RWPE1 (cell line): ENCODE data around the gene RAB20.

Source experiments
- CTCF ChIA-PET: fragments of 350-600 bp; sonication (Branson Sonifier 250); formaldehyde crosslinking; extraction: SDS; loops from one replicate; lab custom pipeline; 2021; lab: Yijun Ruan, JAX
- POLR2A ChIA-PET: fragments of 400-600 bp; formaldehyde crosslinking; extraction: SDS; loops from one replicate; lab custom pipeline; 2020; ENCODE audit warnings: antibody characterized with exemption; ENCODE audit not compliant: low non-redundant PET; lab: Yijun Ruan, JAX
- DNase-seq: peaks from one replicate; pipeline ENCODE4 v3.0.0; 2012; ENCODE audit warnings: low spot score
- H3K27ac ChIP-seq: fragments of 450-650 bp; 2 replicates; pipeline ENCODE4 v1.5.1; 2017
- CTCF ChIP-seq: fragments of 450-650 bp; conservative IDR thresholded peaks from 2 replicates; pipeline ENCODE4 v1.5.1; 2017; ENCODE audit warnings: low read depth, mild to moderate bottlenecking

RAB20 gene

GRCh38 chr13:110509971-110510786 is 51.3 kb downstream of the RAB20 start:
- ChIA-PET CTCF (no interaction called here), POLR2A (no interaction called here)
- no peak for DNase-seq
- no peak for TF ChIP-seq CTCF
- peak overlapping the region; percentile 8; the same call in 1 of the 2 replicates for H3K27ac ChIP-seq

GRCh38 chr13:110509478-110509926 is 52.0 kb downstream of the RAB20 start:
- no peak for TF ChIP-seq CTCF
- ChIA-PET POLR2A (no interaction called here), CTCF (no interaction called here)
- no peak for DNase-seq
- H3K27ac ChIP-seq: no peak overlapping the region

GRCh38 chr13:110507678-110508381 is 53.7 kb downstream of the RAB20 start:
- CTCF ChIA-PET: interaction anchor here (0.7 kb wide), 1 partner anchor 79 kb away, joined by 4 read pairs; no protein-coding TSS in a partner anchor
- peak; percentile 14 for DNase-seq
- TF ChIP-seq CTCF: no peak
- POLR2A ChIA-PET: no interaction called here
- H3K27ac ChIP-seq: peak overlapping the region; percentile 63

GRCh38 chr13:110506859-110507566 is 54.5 kb downstream of the RAB20 start:
- peak; percentile 41 for DNase-seq
- POLR2A ChIA-PET: no interaction called here
- peak overlapping the region; percentile 63 for H3K27ac ChIP-seq
- TF ChIP-seq CTCF: no peak
- CTCF ChIA-PET: no interaction called here

- no peak for DNase-seq
- no peak for TF ChIP-seq CTCF
- peak overlapping the region; percentile 63 for H3K27ac ChIP-seq
- ChIA-PET CTCF (no interaction called here), POLR2A (no interaction called here)
Measured at GRCh38 chr13:110506396-110506795, 55.1 kb downstream of the RAB20 start.

- ChIA-PET CTCF (no interaction called here), POLR2A (no interaction called here)
- no peak overlapping the region for H3K27ac ChIP-seq
- no peak for TF ChIP-seq CTCF
- DNase-seq: no peak
Measured at GRCh38 chr13:110505594-110505993, 55.9 kb downstream of the RAB20 start.
